Naive thymus-derived CD8-positive, alpha-beta T cell (primary cell): ENCODE data around the gene TSC22D3. TPM values are rescaled to one million over a fixed set of nuclear protein-coding genes. Genes with fewer than 3 reads are reported as not detected.

Source experiments
- ATAC-seq, 2 donors: fragments of 150-1000 bp; cut with Tn5 transposase in 1 of 2; sonication (Bioruptor Pico), chemical (Tn5 transposase) in 1 of 2; 1 replicate in 1 of 2; 2 replicates in 1 of 2; pipeline ENCODE4 v1.10.0; 2021; ENCODE audit warnings: mild to moderate bottlenecking in 2 of 2, moderate library complexity in 2 of 2
- POLR2A ChIA-PET: fragments of 350-600 bp; sonication (Branson Sonifier 250); formaldehyde crosslinking; loops from one replicate; lab custom pipeline; 2021; ENCODE audit warnings: antibody characterized with exemption; lab: Charles Lee
- DNase-seq, 10 donors: peaks; one replicate each; pipeline versions ENCODE4 v3.0.0 to v3.0.0-alpha.2; 2020 to 2022
- H3K27ac Mint-ChIP-seq, 10 donors: one replicate each; pipeline ENCODE4 v1.8.0; 2020 to 2022; ENCODE audit warnings: mild to moderate bottlenecking in 10 of 10, mixed read lengths in 10 of 10, moderate library complexity in 4 of 10, inconsistent platforms in 1 of 10
- H3K27me3 Mint-ChIP-seq, 5 donors: one replicate each; pipeline ENCODE4 v1.8.0; 2021 to 2022; ENCODE audit warnings: mixed read lengths in 5 of 5
- H3K36me3 Mint-ChIP-seq, 3 donors: one replicate each; pipeline ENCODE4 v1.8.0; 2020 to 2022; ENCODE audit warnings: mixed read lengths in 3 of 3, mild to moderate bottlenecking in 2 of 3, inconsistent platforms in 1 of 3
- H3K4me1 Mint-ChIP-seq, 4 donors: one replicate each; pipeline ENCODE4 v1.8.0; 2021 to 2022; ENCODE audit warnings: mixed read lengths in 4 of 4
- H3K4me3 Mint-ChIP-seq, 10 donors: one replicate each; pipeline ENCODE4 v1.8.0; 2020 to 2022; ENCODE audit warnings: mild to moderate bottlenecking in 10 of 10, mixed read lengths in 10 of 10, moderate library complexity in 6 of 10, inconsistent platforms in 1 of 10
- H3K9me3 Mint-ChIP-seq, 9 donors: one replicate each; pipeline ENCODE4 v1.8.0; 2020 to 2022; ENCODE audit warnings: mixed read lengths in 9 of 9, mild to moderate bottlenecking in 3 of 9, inconsistent platforms in 1 of 9, moderate library complexity in 1 of 9
- polyA plus RNA-seq, 3 donors: library from polyadenylated mRNA; unstranded; fragments of 300-500 nt; fragmentation: Illumina TruSeq; gene quantifications; one replicate each; pipeline ENCODE4 v1.2.3, GENCODE V29; 2021
- total RNA-seq, 8 experiments: library from RNA in 2 of 8; stranded (reverse) in 2 of 8; gene quantifications; one replicate each; pipeline ENCODE4 v1.2.3 and lab custom pipeline; 2021 to 2026

TSC22D3 gene
- total and polyA plus RNA-seq, 5 experiments from 2014 or later: 196 to 997 (median 437) TPM

- peak overlapping the region in 7 of 10 donors; percentile 17 to 83 (median 49) for H3K27ac Mint-ChIP-seq
- no peaks in the 10 kb centered on the region for H3K27me3 Mint-ChIP-seq
- peaks cover 0 to 5% (median 0%) of the 10 kb centered on the region in 9 donors for H3K9me3 Mint-ChIP-seq
- H3K36me3 Mint-ChIP-seq: peaks cover 0 to under 1% (median 0%) of the 10 kb centered on the region in 3 donors
- DNase-seq (no peak), ATAC-seq (no peak)
- POLR2A ChIA-PET: interaction anchor here (1.3 to 17.6 kb wide), 2 partner anchors 9 to 28 kb away, joined by 6 to 851 read pairs; no protein-coding TSS in a partner anchor
- peaks cover 23 to 56% (median 41%) of the 10 kb centered on the region in 4 donors for H3K4me1 Mint-ChIP-seq
- no peak overlapping the region for H3K4me3 Mint-ChIP-seq
Measured at GRCh38 chrX:107707866-107708265, 67.7 kb downstream of the TSC22D3 start.

DNA sequence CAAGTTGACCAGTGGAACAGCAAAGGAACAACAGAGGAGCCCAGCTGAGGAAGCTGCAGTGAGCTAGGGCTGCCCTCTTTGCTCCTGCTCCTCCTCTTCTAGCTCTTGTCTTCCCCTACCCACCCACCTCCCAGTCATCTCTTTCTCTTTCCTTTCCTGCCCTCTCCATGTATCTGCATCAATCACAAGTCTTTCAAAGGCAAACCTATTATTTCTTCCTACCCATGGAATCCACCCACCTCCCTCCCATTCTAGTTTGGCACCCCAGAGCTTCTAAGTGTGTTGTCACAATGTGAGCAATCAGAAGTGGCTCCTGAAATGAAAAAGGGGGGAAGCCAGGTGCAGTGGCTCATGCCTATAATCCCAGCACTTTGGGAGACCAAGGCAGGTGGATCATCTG is 69.3 kb downstream of the TSC22D3 start:
- no peak overlapping the region for H3K4me3 Mint-ChIP-seq
- POLR2A ChIA-PET: interaction anchor here (0.7 to 17.6 kb wide), 2 partner anchors 27 to 59 kb away, joined by 3 to 851 read pairs; no protein-coding TSS in a partner anchor
- H3K27ac Mint-ChIP-seq: peak overlapping the region in 6 of 10 donors; percentile 23 to 72 (median 64)
- H3K9me3 Mint-ChIP-seq: no peaks in the 10 kb centered on the region
- H3K4me1 Mint-ChIP-seq: peaks cover 14 to 47% (median 32%) of the 10 kb centered on the region in 4 donors
- no peaks in the 10 kb centered on the region for H3K36me3 Mint-ChIP-seq
- no peak for DNase-seq
- no peaks in the 10 kb centered on the region for H3K27me3 Mint-ChIP-seq
- ATAC-seq: no peak

GRCh38 chrX:107704587-107704986 is 71.0 kb downstream of the TSC22D3 start:
- Mint-ChIP-seq H3K27ac (peak overlapping the region in 4 of 10 donors; percentile 2 to 85 (median 28)), H3K27me3 (no peaks in the 10 kb centered on the region), H3K4me1 (peaks cover 13 to 45% (median 29%) of the 10 kb centered on the region in 4 donors), H3K4me3 (no peak overlapping the region), H3K9me3 (no peaks in the 10 kb centered on the region), H3K36me3 (no peaks in the 10 kb centered on the region)
- ATAC-seq: no peak
- POLR2A ChIA-PET: no interaction called here
- no peak for DNase-seq

DNA sequence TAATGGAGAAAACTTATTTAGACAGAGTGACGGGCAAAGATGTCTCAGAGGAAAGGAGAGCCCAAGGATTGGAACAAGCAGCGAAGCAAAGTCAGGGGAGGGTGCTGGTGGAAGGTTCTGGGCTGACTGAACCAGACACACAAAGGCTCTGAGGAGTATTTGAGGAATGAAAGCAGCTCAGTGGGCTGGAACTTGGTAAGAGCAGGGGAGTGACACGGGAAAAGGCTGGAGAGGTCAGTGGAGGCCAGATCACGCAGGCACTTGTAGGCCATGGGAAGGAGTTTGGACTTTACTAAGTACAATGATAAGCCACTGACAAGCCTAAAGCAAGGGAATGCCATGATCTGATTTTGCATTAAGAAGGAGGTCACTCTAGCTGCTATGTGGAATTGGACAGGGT is 71.4 kb downstream of the TSC22D3 start:
- Mint-ChIP-seq H3K36me3 (no peaks in the 10 kb centered on the region), H3K4me1 (peaks cover 15 to 45% (median 28%) of the 10 kb centered on the region in 4 donors), H3K27me3 (no peaks in the 10 kb centered on the region), H3K9me3 (no peaks in the 10 kb centered on the region), H3K27ac (peak overlapping the region in 4 of 10 donors; percentile 2 to 76 (median 27)), H3K4me3 (no peak overlapping the region)
- ATAC-seq (no peak), DNase-seq (no peak)
- POLR2A ChIA-PET: no interaction called here

DNA sequence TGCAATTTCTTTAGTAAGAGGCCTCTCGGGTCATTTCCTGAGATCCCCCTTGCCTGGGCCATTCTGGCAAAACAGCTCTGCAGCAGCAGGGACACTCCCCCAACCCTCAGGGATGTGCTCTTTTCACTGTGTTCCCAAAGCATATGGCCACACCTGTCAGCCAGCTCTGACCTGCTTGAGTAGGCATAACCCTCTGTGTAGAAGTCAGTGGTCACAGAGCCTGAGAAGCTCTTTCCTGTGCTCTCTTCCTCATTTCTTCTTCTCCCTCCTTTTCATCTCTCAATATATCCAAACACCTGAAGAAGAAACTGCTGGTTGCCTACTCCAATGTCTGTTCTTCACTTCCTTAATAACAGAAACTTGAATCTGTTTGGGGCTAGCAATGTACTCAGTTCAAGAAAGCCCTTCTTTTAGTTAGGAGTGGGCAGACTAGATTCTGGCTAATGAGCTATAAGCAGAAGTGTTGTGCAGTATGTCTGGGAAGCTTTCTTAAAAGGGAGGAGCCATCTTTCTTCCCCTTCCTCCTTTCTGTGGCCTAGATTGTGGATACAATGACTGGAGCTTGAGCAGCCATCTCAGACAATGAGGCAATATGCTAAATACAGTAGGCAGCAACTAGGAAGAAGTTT is 74.0 kb downstream of the TSC22D3 start:
- H3K4me3 Mint-ChIP-seq: no peak overlapping the region
- peaks cover 0 to 3% (median 0%) of the 10 kb centered on the region in 9 donors for H3K9me3 Mint-ChIP-seq
- peaks cover 12 to 33% (median 25%) of the 10 kb centered on the region in 4 donors for H3K4me1 Mint-ChIP-seq
- ATAC-seq: peak in 1 of 2 donors; percentile 37
- POLR2A ChIA-PET: interaction anchor here (0.9 to 2.2 kb wide), 4 partner anchors 9 to 24 kb away, joined by 3 to 6 read pairs (median 4); no protein-coding TSS in a partner anchor
- H3K36me3 Mint-ChIP-seq: no peaks in the 10 kb centered on the region
- no peak for DNase-seq
- no peaks in the 10 kb centered on the region for H3K27me3 Mint-ChIP-seq
- H3K27ac Mint-ChIP-seq: peak overlapping the region in 3 of 10 donors; percentile 13 to 74 (median 38)

GRCh38 chrX:107700790-107701189 is 74.8 kb downstream of the TSC22D3 start:
- peaks cover 13 to 29% (median 21%) of the 10 kb centered on the region in 4 donors for H3K4me1 Mint-ChIP-seq
- H3K9me3 Mint-ChIP-seq: peaks cover 0 to 3% (median 0%) of the 10 kb centered on the region in 9 donors
- peak overlapping the region in 1 of 10 donors; percentile 7 for H3K27ac Mint-ChIP-seq
- POLR2A ChIA-PET: interaction anchor here (0.7 to 2.2 kb wide), 4 partner anchors 14 to 31 kb away, joined by 3 to 6 read pairs (median 4); no protein-coding TSS in a partner anchor
- ATAC-seq (no peak), DNase-seq (no peak)
- H3K4me3 Mint-ChIP-seq: no peak overlapping the region
- H3K27me3 Mint-ChIP-seq: no peaks in the 10 kb centered on the region
- no peaks in the 10 kb centered on the region for H3K36me3 Mint-ChIP-seq

GRCh38 chrX:107700317-107700774 is 75.2 kb downstream of the TSC22D3 start:
- peak overlapping the region in 2 of 10 donors; percentile 7 to 39 for H3K27ac Mint-ChIP-seq
- H3K36me3 Mint-ChIP-seq: no peaks in the 10 kb centered on the region
- ATAC-seq (no peak), DNase-seq (no peak)
- H3K4me1 Mint-ChIP-seq: peaks cover 13 to 29% (median 21%) of the 10 kb centered on the region in 4 donors
- POLR2A ChIA-PET: interaction anchor here (1.4 to 2.2 kb wide), 2 partner anchors 17 to 23 kb away, joined by 4 to 6 read pairs; no protein-coding TSS in a partner anchor
- H3K4me3 Mint-ChIP-seq: no peak overlapping the region
- H3K9me3 Mint-ChIP-seq: peaks cover 0 to 3% (median 0%) of the 10 kb centered on the region in 9 donors
- no peaks in the 10 kb centered on the region for H3K27me3 Mint-ChIP-seq

DNA sequence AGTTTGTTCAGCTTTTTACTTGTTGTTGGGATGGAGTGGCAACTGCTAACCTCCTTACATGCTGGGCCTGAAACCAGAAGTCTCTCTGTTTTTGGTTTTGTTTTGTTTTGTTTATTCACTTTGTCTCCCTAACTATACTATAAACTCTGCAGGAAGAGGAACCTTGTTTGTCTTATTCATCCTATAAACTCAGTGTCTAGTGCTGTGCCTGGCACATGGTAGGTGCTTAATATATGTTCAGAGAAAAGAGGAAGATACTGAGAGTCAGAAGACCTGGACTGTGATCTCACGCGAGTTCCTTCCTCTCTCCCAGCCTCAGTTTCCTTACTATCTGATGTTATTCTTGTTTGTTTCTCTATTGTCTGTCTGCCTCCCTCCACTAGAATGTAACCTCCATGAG is 76.0 kb downstream of the TSC22D3 start:
- Mint-ChIP-seq H3K4me3 (no peak overlapping the region), H3K9me3 (peaks cover 0 to 3% (median 0%) of the 10 kb centered on the region in 9 donors), H3K27ac (peak overlapping the region in 3 of 10 donors; percentile 35 to 42 (median 37)), H3K27me3 (no peaks in the 10 kb centered on the region), H3K4me1 (peaks cover 13 to 29% (median 21%) of the 10 kb centered on the region in 4 donors), H3K36me3 (no peaks in the 10 kb centered on the region)
- no peak for DNase-seq
- ATAC-seq: no peak
- POLR2A ChIA-PET: interaction anchor here (1.8 kb wide), 1 partner anchor 24 kb away, joined by 5 read pairs; no protein-coding TSS in a partner anchor

- Mint-ChIP-seq H3K4me1 (peaks cover 9 to 23% (median 20%) of the 10 kb centered on the region in 4 donors), H3K36me3 (no peaks in the 10 kb centered on the region), H3K9me3 (no peaks in the 10 kb centered on the region), H3K27ac (no peak overlapping the region), H3K27me3 (no peaks in the 10 kb centered on the region), H3K4me3 (no peak overlapping the region)
- no peak for ATAC-seq
- DNase-seq: no peak
- POLR2A ChIA-PET: no interaction called here
Measured at GRCh38 chrX:107691024-107691448, 84.6 kb downstream of the TSC22D3 start.

DNA sequence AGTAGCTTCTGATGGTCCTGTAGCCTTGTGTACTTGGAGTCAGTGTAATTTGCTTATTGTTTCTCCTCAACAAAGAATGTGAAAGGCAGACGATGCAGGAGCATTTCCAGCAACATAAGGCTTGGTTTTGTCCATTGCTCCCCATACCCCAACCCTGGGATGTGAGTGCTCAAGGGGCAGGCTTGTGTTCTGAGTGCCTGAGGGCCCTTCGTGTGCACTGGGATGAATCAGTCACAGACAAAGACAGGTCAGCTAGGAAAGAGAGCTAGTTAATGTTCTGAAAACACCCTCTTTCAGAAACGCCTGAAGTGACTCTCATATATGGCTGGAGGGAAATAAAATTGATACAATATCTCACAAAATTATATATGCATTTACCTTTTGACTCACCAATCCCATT is 88.1 kb downstream of the TSC22D3 start:
- POLR2A ChIA-PET: interaction anchor here (1.6 to 18.2 kb wide), 3 partner anchors 10 to 27 kb away, joined by 7 to 851 read pairs (median 9); no protein-coding TSS in a partner anchor
- Mint-ChIP-seq H3K9me3 (no peaks in the 10 kb centered on the region), H3K27me3 (no peaks in the 10 kb centered on the region), H3K36me3 (no peaks in the 10 kb centered on the region), H3K27ac (no peak overlapping the region), H3K4me1 (peaks cover 17 to 47% (median 40%) of the 10 kb centered on the region in 4 donors), H3K4me3 (no peak overlapping the region)
- DNase-seq (no peak), ATAC-seq (no peak)

DNA sequence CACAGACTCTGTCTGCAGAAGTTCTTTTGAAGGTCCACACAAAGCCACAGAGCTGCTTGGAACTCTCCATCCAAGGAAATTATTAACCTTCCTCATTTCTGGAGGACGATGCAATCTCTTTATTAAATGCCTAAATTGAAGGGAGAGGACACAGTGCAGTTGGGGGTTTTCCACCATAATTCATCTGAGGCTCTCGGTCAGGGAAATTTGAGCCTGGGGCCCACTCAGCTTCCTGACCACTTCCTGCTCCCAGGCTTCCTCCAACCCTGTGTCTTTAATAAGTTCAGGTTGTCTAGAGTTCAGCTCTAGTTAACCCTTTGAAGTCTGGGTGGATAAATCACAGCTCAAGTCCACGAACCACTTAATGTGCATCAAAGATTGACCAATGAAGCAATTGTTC is 88.8 kb downstream of the TSC22D3 start:
- ATAC-seq (no peak), DNase-seq (no peak)
- H3K36me3 Mint-ChIP-seq: no peaks in the 10 kb centered on the region
- POLR2A ChIA-PET: interaction anchor here (1.6 to 18.2 kb wide), 3 partner anchors 9 to 27 kb away, joined by 7 to 851 read pairs (median 9); no protein-coding TSS in a partner anchor
- H3K4me3 Mint-ChIP-seq: no peak overlapping the region
- H3K4me1 Mint-ChIP-seq: peaks cover 17 to 50% (median 40%) of the 10 kb centered on the region in 4 donors
- H3K9me3 Mint-ChIP-seq: no peaks in the 10 kb centered on the region
- no peaks in the 10 kb centered on the region for H3K27me3 Mint-ChIP-seq
- peak overlapping the region in 4 of 10 donors; percentile 6 to 72 (median 36) for H3K27ac Mint-ChIP-seq

- DNase-seq (no peak), ATAC-seq (no peak)
- no peaks in the 10 kb centered on the region for H3K27me3 Mint-ChIP-seq
- no peaks in the 10 kb centered on the region for H3K9me3 Mint-ChIP-seq
- H3K4me3 Mint-ChIP-seq: peak overlapping the region in 1 of 10 donors; percentile 16
- H3K27ac Mint-ChIP-seq: peak overlapping the region in 5 of 10 donors; percentile 17 to 72 (median 37)
- POLR2A ChIA-PET: interaction anchor here (1.6 to 18.2 kb wide), 3 partner anchors 8 to 28 kb away, joined by 7 to 851 read pairs (median 9); no protein-coding TSS in a partner anchor
- H3K4me1 Mint-ChIP-seq: peaks cover 17 to 49% (median 40%) of the 10 kb centered on the region in 4 donors
- H3K36me3 Mint-ChIP-seq: no peaks in the 10 kb centered on the region
Measured at GRCh38 chrX:107686026-107686425, 89.6 kb downstream of the TSC22D3 start.
